Activated CD4-positive, alpha-beta T cell treated with anti-CD3 and anti-CD28 coated beads, Interleukin-2, amount 10 ng/mL, durations not matched to agents 7 days and 5 days (primary cell): ENCODE measurements around the gene NTSR1. TPM values are rescaled to one million over a fixed set of nuclear protein-coding genes. Genes with fewer than 3 reads are reported as not detected.

Experiments used
- CTCF ChIA-PET: fragments of 350-600 bp; sonication (Branson Sonifier 250); formaldehyde crosslinking; loops from one replicate; lab custom pipeline; 2021; ENCODE audit warnings: antibody characterized with exemption; lab: Charles Lee
- POLR2A ChIA-PET: fragments of 350-600 bp; sonication (Branson Sonifier 250); formaldehyde crosslinking; loops from one replicate; lab custom pipeline; 2021; ENCODE audit warnings: antibody characterized with exemption; lab: Charles Lee
- DNase-seq: peaks from one replicate; pipeline ENCODE4 v3.0.0-alpha.2; 2020
- H3K27ac Mint-ChIP-seq: one replicate; pipeline ENCODE4 v1.8.0; 2021; ENCODE audit warnings: mild to moderate bottlenecking, moderate library complexity, mixed read lengths
- H3K27me3 Mint-ChIP-seq: one replicate; pipeline ENCODE4 v1.8.0; 2021; ENCODE audit warnings: mixed read lengths
- H3K36me3 Mint-ChIP-seq: one replicate; pipeline ENCODE4 v1.8.0; 2021; ENCODE audit warnings: low read depth, mixed read lengths
- H3K4me1 Mint-ChIP-seq: one replicate; pipeline ENCODE4 v1.8.0; 2021; ENCODE audit warnings: mixed read lengths
- H3K4me3 Mint-ChIP-seq: one replicate; pipeline ENCODE4 v1.8.0; 2021; ENCODE audit warnings: mild to moderate bottlenecking, moderate library complexity, mixed read lengths
- H3K9me3 Mint-ChIP-seq: one replicate; pipeline ENCODE4 v1.8.0; 2021; ENCODE audit warnings: mixed read lengths
- total RNA-seq, 2 experiments: library from RNA; stranded (reverse); gene quantifications; one replicate each; pipeline ENCODE4 v1.2.3, GENCODE V29; 2021

The NTSR1 gene
- total RNA-seq, 2 experiments from 2014 or later: 0.94 to 1.5 TPM

GRCh38 chr20:62809530-62810428 is 101.1 kb downstream of the NTSR1 start:
- CTCF ChIA-PET: interaction anchor here (0.7 to 3.1 kb wide), 4 partner anchors 12 to 310 kb away, joined by 3 to 17 read pairs (median 6); no protein-coding TSS in a partner anchor
- Mint-ChIP-seq H3K36me3 (peaks cover 19% of the 10 kb centered on the region), H3K27ac (no peak overlapping the region), H3K4me3 (no peak overlapping the region), H3K9me3 (no peaks in the 10 kb centered on the region), H3K4me1 (peaks cover 20% of the 10 kb centered on the region), H3K27me3 (peaks cover 3% of the 10 kb centered on the region)
- no peak for DNase-seq
- POLR2A ChIA-PET: no interaction called here

GRCh38 chr20:62811320-62811719 is 102.7 kb downstream of the NTSR1 start:
- H3K36me3 Mint-ChIP-seq: peaks cover 19% of the 10 kb centered on the region
- H3K4me1 Mint-ChIP-seq: peaks cover 15% of the 10 kb centered on the region
- no peak for DNase-seq
- ChIA-PET POLR2A (no interaction called here), CTCF (interaction anchor here (1.4 to 1.6 kb wide), 2 partner anchors 10 to 11 kb away, joined by 3 read pairs; no protein-coding TSS in a partner anchor)
- H3K27me3 Mint-ChIP-seq: peaks cover 16% of the 10 kb centered on the region
- no peak overlapping the region for H3K4me3 Mint-ChIP-seq
- H3K9me3 Mint-ChIP-seq: no peaks in the 10 kb centered on the region
- H3K27ac Mint-ChIP-seq: no peak overlapping the region

GRCh38 chr20:62811720-62812119 is 103.1 kb downstream of the NTSR1 start:
- CTCF ChIA-PET: interaction anchor here (1.4 to 1.6 kb wide), 2 partner anchors 10 to 11 kb away, joined by 3 read pairs; no protein-coding TSS in a partner anchor
- Mint-ChIP-seq H3K9me3 (no peaks in the 10 kb centered on the region), H3K36me3 (peaks cover 17% of the 10 kb centered on the region), H3K4me3 (no peak overlapping the region), H3K27ac (no peak overlapping the region), H3K27me3 (peaks cover 18% of the 10 kb centered on the region), H3K4me1 (peaks cover 13% of the 10 kb centered on the region)
- POLR2A ChIA-PET: no interaction called here
- DNase-seq: no peak

Other genes with a start within 250 kb of the NTSR1 start
- gene GATA5, start 232.8 kb upstream of the NTSR1 start, total RNA-seq: not detected
- gene SLCO4A1, start 66.3 kb upstream of the NTSR1 start, total RNA-seq: 10 to 100 TPM; 54.2 to 55.2 TPM
- 10 to 100 TPM; 14.4 to 14.5 TPM for gene MRGBP, start 87.6 kb downstream of the NTSR1 start, total RNA-seq
- gene OGFR, start 96.0 kb downstream of the NTSR1 start, total RNA-seq: 10 to 100 TPM; 82.4 to 84.9 TPM
- not detected for gene COL9A3, start 108.2 kb downstream of the NTSR1 start, total RNA-seq
- 1 to 10 TPM; 7.9 to 8.4 TPM for gene TCFL5, start 153.0 kb downstream of the NTSR1 start, total RNA-seq
- gene DIDO1, start 217.7 kb downstream of the NTSR1 start, total RNA-seq: 10 to 100 TPM; 78.3 to 79.4 TPM
- 10 to 100 TPM; 32.5 to 35.1 TPM for gene GID8, start 229.3 kb downstream of the NTSR1 start, total RNA-seq
- gene SLC17A9, start 243.9 kb downstream of the NTSR1 start, total RNA-seq: 10 to 100 TPM; 11.6 to 12.6 TPM